Body of pancreas (tissue), 4 donors: Measurements from ENCODE around the gene OSBPL5.

Experiments
- POLR2A ChIP-seq, 3 donors: fragments of 450-650 bp; IDR thresholded peaks; one replicate each; pipeline ENCODE4 v1.6.1; 2016; ENCODE audit warnings: antibody characterized with exemption in 3 of 3, mild to moderate bottlenecking in 2 of 3
- TF ChIP-seq, protein P1 (sequence below), 7 experiments: fragments of 450-650 bp in 4 of 7; fragments of 200-600 bp in 3 of 7; sonication (generic) in 3 of 7; IDR thresholded peaks; one replicate each; pipeline ENCODE4 v1.5.1; 2016 to 2019; ENCODE audit warnings: antibody characterized with exemption in 7 of 7

DNA sequence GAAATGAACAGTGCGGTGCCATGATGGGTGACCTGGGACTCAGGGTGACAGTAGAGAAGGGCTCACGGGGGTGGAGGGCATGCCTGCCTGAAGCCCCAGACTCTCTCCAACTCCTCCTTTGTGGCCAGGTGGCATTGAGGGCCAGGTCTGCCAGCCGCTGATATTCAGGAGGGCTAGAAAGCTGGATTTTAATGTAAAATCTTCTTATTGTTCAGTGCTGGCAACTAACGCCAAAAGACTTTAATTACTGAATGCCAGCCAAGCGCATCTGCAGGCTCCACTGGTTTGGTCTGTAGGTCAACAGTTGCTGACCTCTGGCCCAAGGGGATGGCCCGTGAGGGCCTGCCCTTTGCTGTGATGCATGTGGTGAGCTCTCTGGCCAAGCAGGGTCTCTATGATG, 43.2 kb upstream of the OSBPL5 start:
- TF ChIP-seq, protein P1, sequence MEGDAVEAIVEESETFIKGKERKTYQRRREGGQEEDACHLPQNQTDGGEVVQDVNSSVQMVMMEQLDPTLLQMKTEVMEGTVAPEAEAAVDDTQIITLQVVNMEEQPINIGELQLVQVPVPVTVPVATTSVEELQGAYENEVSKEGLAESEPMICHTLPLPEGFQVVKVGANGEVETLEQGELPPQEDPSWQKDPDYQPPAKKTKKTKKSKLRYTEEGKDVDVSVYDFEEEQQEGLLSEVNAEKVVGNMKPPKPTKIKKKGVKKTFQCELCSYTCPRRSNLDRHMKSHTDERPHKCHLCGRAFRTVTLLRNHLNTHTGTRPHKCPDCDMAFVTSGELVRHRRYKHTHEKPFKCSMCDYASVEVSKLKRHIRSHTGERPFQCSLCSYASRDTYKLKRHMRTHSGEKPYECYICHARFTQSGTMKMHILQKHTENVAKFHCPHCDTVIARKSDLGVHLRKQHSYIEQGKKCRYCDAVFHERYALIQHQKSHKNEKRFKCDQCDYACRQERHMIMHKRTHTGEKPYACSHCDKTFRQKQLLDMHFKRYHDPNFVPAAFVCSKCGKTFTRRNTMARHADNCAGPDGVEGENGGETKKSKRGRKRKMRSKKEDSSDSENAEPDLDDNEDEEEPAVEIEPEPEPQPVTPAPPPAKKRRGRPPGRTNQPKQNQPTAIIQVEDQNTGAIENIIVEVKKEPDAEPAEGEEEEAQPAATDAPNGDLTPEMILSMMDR (IDR thresholded peaks at IDR 0.05): no peak
- TF ChIP-seq POLR2A (IDR thresholded peaks at IDR 0.05): no peak
